Panc1 (cell line): Measurements from ENCODE around the gene SLC44A3.

Source experiments
- CTCF ChIP-seq: fragments of 450-650 bp; IDR thresholded peaks from 2 replicates; pipeline ENCODE4 v1.5.1; 2017; ENCODE audit warnings: mild to moderate bottlenecking
- TCF7L2 ChIP-seq: IDR thresholded peaks from 2 replicates; pipeline ENCODE4 v1.6.1; 2011; ENCODE audit warnings: mild to moderate bottlenecking, low read depth, low read length, inconsistent platforms
- TF ChIP-seq, protein P1 (sequence below), 2 experiments: IDR thresholded peaks; 2 replicates each; pipeline ENCODE4 v1.6.1; 2011 to 2012; ENCODE audit warnings: low read depth in 2 of 2, control low read depth in 1 of 2, low read length in 1 of 2, mild to moderate bottlenecking in 1 of 2, moderate library complexity in 1 of 2; ENCODE audit not compliant: insufficient read depth in 1 of 2

GRCh38 chr1:94863297-94863911, 43.2 kb downstream of the SLC44A3 start:
- TF ChIP-seq CTCF (no peak), TCF7L2 (no peak)
- TF ChIP-seq, protein P1, sequence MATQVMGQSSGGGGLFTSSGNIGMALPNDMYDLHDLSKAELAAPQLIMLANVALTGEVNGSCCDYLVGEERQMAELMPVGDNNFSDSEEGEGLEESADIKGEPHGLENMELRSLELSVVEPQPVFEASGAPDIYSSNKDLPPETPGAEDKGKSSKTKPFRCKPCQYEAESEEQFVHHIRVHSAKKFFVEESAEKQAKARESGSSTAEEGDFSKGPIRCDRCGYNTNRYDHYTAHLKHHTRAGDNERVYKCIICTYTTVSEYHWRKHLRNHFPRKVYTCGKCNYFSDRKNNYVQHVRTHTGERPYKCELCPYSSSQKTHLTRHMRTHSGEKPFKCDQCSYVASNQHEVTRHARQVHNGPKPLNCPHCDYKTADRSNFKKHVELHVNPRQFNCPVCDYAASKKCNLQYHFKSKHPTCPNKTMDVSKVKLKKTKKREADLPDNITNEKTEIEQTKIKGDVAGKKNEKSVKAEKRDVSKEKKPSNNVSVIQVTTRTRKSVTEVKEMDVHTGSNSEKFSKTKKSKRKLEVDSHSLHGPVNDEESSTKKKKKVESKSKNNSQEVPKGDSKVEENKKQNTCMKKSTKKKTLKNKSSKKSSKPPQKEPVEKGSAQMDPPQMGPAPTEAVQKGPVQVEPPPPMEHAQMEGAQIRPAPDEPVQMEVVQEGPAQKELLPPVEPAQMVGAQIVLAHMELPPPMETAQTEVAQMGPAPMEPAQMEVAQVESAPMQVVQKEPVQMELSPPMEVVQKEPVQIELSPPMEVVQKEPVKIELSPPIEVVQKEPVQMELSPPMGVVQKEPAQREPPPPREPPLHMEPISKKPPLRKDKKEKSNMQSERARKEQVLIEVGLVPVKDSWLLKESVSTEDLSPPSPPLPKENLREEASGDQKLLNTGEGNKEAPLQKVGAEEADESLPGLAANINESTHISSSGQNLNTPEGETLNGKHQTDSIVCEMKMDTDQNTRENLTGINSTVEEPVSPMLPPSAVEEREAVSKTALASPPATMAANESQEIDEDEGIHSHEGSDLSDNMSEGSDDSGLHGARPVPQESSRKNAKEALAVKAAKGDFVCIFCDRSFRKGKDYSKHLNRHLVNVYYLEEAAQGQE (IDR thresholded peaks at IDR 0.05; ENCODE audit: insufficient read depth in 1 of 2, low read depth in 2 of 2, low read length in 1 of 2), result no peak
